Hepatocyte (in vitro differentiated cells): ENCODE measurements around the gene DBX2. TPM values are rescaled to one million over a fixed set of nuclear protein-coding genes. Genes with fewer than 3 reads are reported as not detected.
"Not testable (repeated sequence)": the region's sequence is repeated elsewhere in the genome, so short reads cannot be mapped to it uniquely, and the experiment has no call there.

Source experiments
- DNase-seq: peaks from one replicate; pipeline ENCODE4 v3.0.0-alpha.2; 2016; ENCODE audit warnings: low spot score
- H2AFZ ChIP-seq: fragments of 200-600 bp; sonication (generic); 2 replicates; pipeline ENCODE4 v1.6.0; 2016; ENCODE audit warnings: antibody characterized with exemption, mild to moderate bottlenecking
- H3K27ac ChIP-seq: fragments of 200-600 bp; sonication (generic); 2 replicates; pipeline ENCODE4 v1.5.1; 2016; ENCODE audit warnings: mild to moderate bottlenecking
- H3K27me3 ChIP-seq: fragments of 200-600 bp; sonication (generic); 2 replicates; pipeline ENCODE4 v1.6.1; 2016
- H3K36me3 ChIP-seq: fragments of 200-600 bp; sonication (generic); replicated peaks from 2 replicates; pipeline ENCODE4 v1.5.1; 2016; ENCODE audit warnings: low read depth; ENCODE audit not compliant: insufficient read depth
- H3K4me1 ChIP-seq: fragments of 200-600 bp; sonication (generic); 2 replicates; pipeline ENCODE4 v1.5.1; 2016; ENCODE audit warnings: mild to moderate bottlenecking, moderate library complexity; ENCODE audit not compliant: insufficient read depth
- H3K4me2 ChIP-seq: fragments of 200-600 bp; sonication (generic); 2 replicates; pipeline ENCODE4 v1.6.0; 2016
- H3K4me3 ChIP-seq: fragments of 200-600 bp; sonication (generic); 2 replicates; pipeline ENCODE4 v1.5.1; 2016; ENCODE audit warnings: mild to moderate bottlenecking
- H3K79me2 ChIP-seq: fragments of 200-600 bp; sonication (generic); 2 replicates; pipeline ENCODE4 v1.6.0; 2017; ENCODE audit warnings: mild to moderate bottlenecking
- H3K9me2 ChIP-seq: fragments of 200-600 bp; sonication (generic); replicated peaks from 2 replicates; pipeline ENCODE4 v1.6.0; 2017; ENCODE audit warnings: mild to moderate bottlenecking; ENCODE audit not compliant: insufficient read depth
- H3K9me3 ChIP-seq: fragments of 200-600 bp; sonication (generic); 2 replicates; pipeline ENCODE4 v1.5.1; 2016; ENCODE audit warnings: low read depth, mild to moderate bottlenecking
- H4K20me1 ChIP-seq: fragments of 200-600 bp; sonication (generic); 2 replicates; pipeline ENCODE4 v1.6.0; 2016; ENCODE audit warnings: mild to moderate bottlenecking; ENCODE audit not compliant: insufficient read depth, poor library complexity, severe bottlenecking
- EZH2 ChIP-seq: fragments of 200-600 bp; sonication (generic); IDR thresholded peaks from 2 replicates; pipeline ENCODE4 v1.6.1; 2016; ENCODE audit warnings: antibody characterized with exemption, mild to moderate bottlenecking, borderline replicate concordance
- EZH2phosphoT487 ChIP-seq: fragments of 200-600 bp; sonication (generic); IDR thresholded peaks from one replicate; pipeline ENCODE4 v1.6.1; 2018; ENCODE audit warnings: antibody characterized with exemption, mild to moderate bottlenecking, low read depth, moderate library complexity; ENCODE audit not compliant: unreplicated experiment, severe bottlenecking
- WGBS: methylation state at CpG from one replicate; pipeline ENCODE4 v1.1.6; 2016; ENCODE audit warnings: low lambda C conversion rate; ENCODE audit errors: missing lambda C conversion rate; 5-methylcytosine and 5-hydroxymethylcytosine counted together
- polyA plus RNA-seq: library from polyadenylated mRNA; unstranded; fragments of >200 nt; fragmentation: Nextera tagmentation; extraction: Ambion mirVana; gene quantifications from 2 replicates; pipeline ENCODE4 v1.2.1, GENCODE V29; 2016
- total RNA-seq: library from RNA; depleted of rRNA; stranded (reverse); fragments of >200 nt; gene quantifications from 2 replicates; pipeline ENCODE4 v1.2.3, GENCODE V29; 2014
- TF ChIP-seq, protein P1 (sequence below): fragments of 200-600 bp; sonication (generic); IDR thresholded peaks from 2 replicates; pipeline ENCODE4 v1.5.1; 2016; ENCODE audit warnings: antibody characterized with exemption, mild to moderate bottlenecking; ENCODE audit not compliant: poor library complexity

DBX2 gene
- total and polyA plus RNA-seq, 2 experiments from 2014 or later: not detected

DNA sequence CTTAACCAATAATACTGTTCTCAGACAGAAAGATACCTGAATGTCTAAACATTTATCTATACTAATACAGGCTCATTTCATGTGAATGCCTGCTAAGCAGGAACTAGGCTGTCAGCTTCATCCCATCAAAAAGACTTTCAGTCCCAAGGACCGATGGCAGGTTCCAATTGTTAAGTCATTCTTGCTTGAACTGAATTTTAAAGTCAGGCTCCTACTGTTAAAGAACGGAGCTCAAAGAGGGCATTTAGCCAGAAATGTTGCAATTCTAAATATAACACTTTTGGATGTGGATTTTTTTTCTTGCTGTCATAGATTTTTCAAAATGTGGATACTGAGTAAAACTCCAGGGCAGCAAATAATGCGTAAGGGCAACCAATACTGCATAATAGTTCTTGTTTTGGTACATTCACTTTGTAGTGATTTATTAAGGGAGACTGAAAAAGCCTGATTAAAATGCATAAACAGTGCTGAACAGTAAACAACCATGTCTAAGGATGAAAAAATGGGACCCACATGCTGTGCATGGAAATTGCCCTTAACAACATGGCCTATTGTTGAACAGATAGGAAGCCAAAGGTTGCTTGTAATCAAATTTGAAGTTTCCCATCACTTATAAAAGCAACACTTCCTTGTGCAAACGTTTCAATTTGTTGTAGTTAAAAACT, 38.6 kb upstream of the DBX2 start:
- no peaks in the 10 kb centered on the region for H3K79me2 ChIP-seq
- H2AFZ ChIP-seq: no peak overlapping the region
- H3K27ac ChIP-seq: no peak overlapping the region
- WGBS: 65% methylated on average over 4 of the region's 4 CpGs
- TF ChIP-seq EZH2: no peak
- TF ChIP-seq, protein P1, sequence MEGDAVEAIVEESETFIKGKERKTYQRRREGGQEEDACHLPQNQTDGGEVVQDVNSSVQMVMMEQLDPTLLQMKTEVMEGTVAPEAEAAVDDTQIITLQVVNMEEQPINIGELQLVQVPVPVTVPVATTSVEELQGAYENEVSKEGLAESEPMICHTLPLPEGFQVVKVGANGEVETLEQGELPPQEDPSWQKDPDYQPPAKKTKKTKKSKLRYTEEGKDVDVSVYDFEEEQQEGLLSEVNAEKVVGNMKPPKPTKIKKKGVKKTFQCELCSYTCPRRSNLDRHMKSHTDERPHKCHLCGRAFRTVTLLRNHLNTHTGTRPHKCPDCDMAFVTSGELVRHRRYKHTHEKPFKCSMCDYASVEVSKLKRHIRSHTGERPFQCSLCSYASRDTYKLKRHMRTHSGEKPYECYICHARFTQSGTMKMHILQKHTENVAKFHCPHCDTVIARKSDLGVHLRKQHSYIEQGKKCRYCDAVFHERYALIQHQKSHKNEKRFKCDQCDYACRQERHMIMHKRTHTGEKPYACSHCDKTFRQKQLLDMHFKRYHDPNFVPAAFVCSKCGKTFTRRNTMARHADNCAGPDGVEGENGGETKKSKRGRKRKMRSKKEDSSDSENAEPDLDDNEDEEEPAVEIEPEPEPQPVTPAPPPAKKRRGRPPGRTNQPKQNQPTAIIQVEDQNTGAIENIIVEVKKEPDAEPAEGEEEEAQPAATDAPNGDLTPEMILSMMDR: no peak
- no peak for TF ChIP-seq EZH2phosphoT487
- no peaks in the 10 kb centered on the region for H3K27me3 ChIP-seq
- H3K4me3 ChIP-seq: no peak overlapping the region
- no peak overlapping the region for H3K4me2 ChIP-seq
- no peaks in the 10 kb centered on the region for H3K9me2 ChIP-seq
- no peaks in the 10 kb centered on the region for H3K4me1 ChIP-seq
- no peaks in the 10 kb centered on the region for H4K20me1 ChIP-seq
- H3K9me3 ChIP-seq: no peaks in the 10 kb centered on the region
- no peaks in the 10 kb centered on the region for H3K36me3 ChIP-seq
- DNase-seq: no peak

DNA sequence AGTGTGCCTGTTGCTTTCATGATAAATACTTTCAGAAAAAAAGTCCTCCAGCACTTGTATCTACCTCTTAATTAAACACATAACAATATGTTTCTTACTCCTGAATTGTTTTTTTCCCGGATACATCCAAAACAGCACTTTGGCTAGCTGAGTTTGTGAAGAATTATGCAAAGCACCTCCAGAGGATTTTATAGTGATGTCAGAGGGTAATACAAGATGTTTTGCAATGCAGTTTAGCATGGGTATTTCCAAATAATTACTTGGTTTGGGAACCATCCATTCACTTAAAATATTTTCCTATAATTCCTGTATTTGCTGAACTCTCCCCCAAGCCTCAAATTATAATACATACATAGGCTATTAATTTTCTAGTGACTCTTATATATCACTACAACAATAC, 37.7 kb upstream of the DBX2 start:
- no peaks in the 10 kb centered on the region for H3K36me3 ChIP-seq
- TF ChIP-seq, protein P1: no peak
- no peak for TF ChIP-seq EZH2
- no peak for TF ChIP-seq EZH2phosphoT487
- H3K4me1 ChIP-seq: no peaks in the 10 kb centered on the region
- H3K27me3 ChIP-seq: no peaks in the 10 kb centered on the region
- H2AFZ ChIP-seq: no peak overlapping the region
- H3K79me2 ChIP-seq: no peaks in the 10 kb centered on the region
- DNase-seq: no peak
- H4K20me1 ChIP-seq: no peaks in the 10 kb centered on the region
- H3K4me3 ChIP-seq: no peak overlapping the region
- no peaks in the 10 kb centered on the region for H3K9me2 ChIP-seq
- 96% methylated on average over 1 of the region's 1 CpG for WGBS
- H3K4me2 ChIP-seq: no peak overlapping the region
- H3K9me3 ChIP-seq: no peaks in the 10 kb centered on the region
- H3K27ac ChIP-seq: no peak overlapping the region

DNA sequence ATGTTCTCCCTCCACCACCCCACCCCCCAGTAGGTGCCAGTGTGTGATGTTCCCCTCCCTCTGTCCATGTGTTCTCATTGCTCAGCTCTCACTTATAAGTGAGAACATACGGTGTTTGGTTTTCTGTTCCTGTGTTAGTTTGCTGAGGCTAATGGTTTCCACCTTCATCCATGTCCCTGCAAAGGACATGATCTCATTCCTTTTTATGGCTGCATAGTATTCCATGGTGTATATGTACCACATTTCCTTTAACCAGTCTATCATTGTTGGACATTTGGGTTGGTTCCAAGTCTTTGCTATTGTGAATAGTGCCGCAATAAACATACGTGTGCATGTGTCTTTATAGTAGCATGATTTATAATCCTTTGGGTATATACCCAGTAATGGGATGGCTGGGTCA, 33.3 kb upstream of the DBX2 start:
- H3K27ac ChIP-seq, H3K79me2 ChIP-seq, DNase-seq, H3K36me3 ChIP-seq, H3K4me3 ChIP-seq, H3K9me2 ChIP-seq, H3K4me2 ChIP-seq, H3K9me3 ChIP-seq, H2AFZ ChIP-seq, H3K4me1 ChIP-seq, H4K20me1 ChIP-seq, H3K27me3 ChIP-seq: not testable (repeated sequence)
- 93% methylated on average over 3 of the region's 3 CpGs for WGBS

DNA sequence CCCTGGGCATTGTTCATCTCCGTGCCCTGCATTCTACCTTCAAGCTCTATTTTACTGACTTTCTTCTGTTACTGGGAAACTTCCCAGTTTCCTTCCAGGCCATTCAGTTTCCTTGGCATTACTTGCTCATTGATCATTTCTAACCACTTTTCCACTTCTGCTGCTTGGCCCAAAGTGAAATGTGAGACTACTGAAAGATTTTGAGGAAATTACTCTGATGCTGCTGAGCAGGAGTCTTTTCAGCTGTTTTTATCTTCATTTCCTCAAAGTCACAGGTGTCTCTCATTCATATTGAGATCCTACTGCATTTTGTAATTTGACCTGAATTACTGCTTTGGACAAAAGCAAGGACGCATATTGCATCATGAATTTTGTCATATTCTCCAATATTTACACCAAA, 26.4 kb upstream of the DBX2 start:
- WGBS: 78% methylated on average over 2 of the region's 2 CpGs
- H2AFZ ChIP-seq: no peak overlapping the region

More for the DNA sequence above, 26.4 kb upstream of the DBX2 start:
- Histone ChIP-seq H3K9me3 (no peaks in the 10 kb centered on the region), H3K27me3 (no peaks in the 10 kb centered on the region), H3K9me2 (no peaks in the 10 kb centered on the region), H3K4me3 (no peak overlapping the region), H3K36me3 (no peaks in the 10 kb centered on the region), H3K79me2 (no peaks in the 10 kb centered on the region), H3K4me1 (no peaks in the 10 kb centered on the region), H3K4me2 (no peak overlapping the region), H4K20me1 (no peaks in the 10 kb centered on the region), H3K27ac (no peak overlapping the region)
- DNase-seq: no peak
- TF ChIP-seq EZH2phosphoT487 (no peak), EZH2 (no peak)
- TF ChIP-seq, protein P1: no peak
